Astrocyte (in vitro differentiated cells and primary cell): ENCODE measurements around the gene SATB2. TPM values are rescaled to one million over a fixed set of nuclear protein-coding genes. Genes with fewer than 3 reads are reported as not detected.
A peak's percentile ranks its signal among the peaks of the same experiment; 100 is the strongest.

ENCODE experiments used
- DNase-seq: peaks from one replicate; pipeline ENCODE4 v3.0.0-alpha.2; 2010; ENCODE audit warnings: low read depth
- FAIRE-seq: peaks from 2 replicates; lab custom pipeline; 2011; peaks lifted over from hg19 to GRCh38; lab: Jason Lieb, UNC
- H2AFZ ChIP-seq: 2 replicates; pipeline ENCODE4 v1.6.0; 2012; ENCODE audit warnings: low read depth, low read length, inconsistent platforms
- H3K27ac ChIP-seq: 2 replicates; pipeline ENCODE4 v1.5.1; 2011; ENCODE audit warnings: low read depth, low read length, inconsistent platforms
- H3K27me3 ChIP-seq: 2 replicates; pipeline ENCODE4 v1.6.0; 2011; ENCODE audit warnings: low read length, inconsistent platforms; ENCODE audit not compliant: insufficient read depth
- H3K36me3 ChIP-seq: 2 replicates; pipeline ENCODE4 v1.5.1; 2011; ENCODE audit warnings: low read length, inconsistent platforms; ENCODE audit not compliant: insufficient read depth
- H3K4me1 ChIP-seq: 2 replicates; pipeline ENCODE4 v1.5.1; 2011; ENCODE audit warnings: low read length, inconsistent platforms; ENCODE audit not compliant: insufficient read depth
- H3K4me2 ChIP-seq: 2 replicates; pipeline ENCODE4 v1.6.0; 2012; ENCODE audit warnings: low read length, inconsistent platforms
- H3K4me3 ChIP-seq: 2 replicates; pipeline ENCODE4 v1.5.1; 2011; ENCODE audit warnings: low read depth, mild to moderate bottlenecking, low read length, inconsistent platforms; ENCODE audit not compliant: insufficient read depth
- H3K79me2 ChIP-seq: 2 replicates; pipeline ENCODE4 v1.6.0; 2012; ENCODE audit warnings: mild to moderate bottlenecking, low read length, inconsistent platforms; ENCODE audit not compliant: insufficient read depth
- H3K9ac ChIP-seq: 2 replicates; pipeline ENCODE4 v1.6.0; 2012; ENCODE audit warnings: mild to moderate bottlenecking, low read length, inconsistent platforms
- H3K9me3 ChIP-seq: 2 replicates; pipeline ENCODE4 v1.5.1; 2012; ENCODE audit warnings: low read depth, mild to moderate bottlenecking, low read length, inconsistent platforms; ENCODE audit not compliant: insufficient read depth
- H4K20me1 ChIP-seq: 2 replicates; pipeline ENCODE4 v1.6.0; 2012; ENCODE audit warnings: low read length, inconsistent platforms; ENCODE audit not compliant: insufficient read depth
- H3K27ac Mint-ChIP-seq: one replicate; pipeline ENCODE4 v1.8.0; 2021; ENCODE audit warnings: mild to moderate bottlenecking, mixed read lengths; ENCODE audit not compliant: unreplicated experiment
- H3K27me3 Mint-ChIP-seq: one replicate; pipeline ENCODE4 v1.8.0; 2021; ENCODE audit warnings: low read depth, mixed read lengths; ENCODE audit not compliant: unreplicated experiment
- H3K36me3 Mint-ChIP-seq: one replicate; pipeline ENCODE4 v1.8.0; 2021; ENCODE audit warnings: low read depth, mixed read lengths; ENCODE audit not compliant: unreplicated experiment
- H3K4me1 Mint-ChIP-seq: one replicate; pipeline ENCODE4 v1.8.0; 2021; ENCODE audit warnings: low read depth, mixed read lengths; ENCODE audit not compliant: unreplicated experiment
- H3K4me3 Mint-ChIP-seq: one replicate; pipeline ENCODE4 v1.8.0; 2021; ENCODE audit warnings: mild to moderate bottlenecking, moderate library complexity, mixed read lengths; ENCODE audit not compliant: unreplicated experiment
- H3K9me3 Mint-ChIP-seq: one replicate; pipeline ENCODE4 v1.8.0; 2021; ENCODE audit warnings: mild to moderate bottlenecking, mixed read lengths; ENCODE audit not compliant: unreplicated experiment
- CTCF ChIP-seq: IDR thresholded peaks from 2 replicates; pipeline ENCODE4 v1.5.1; 2011; ENCODE audit warnings: low read depth, mild to moderate bottlenecking, inconsistent platforms, low read length, moderate library complexity; ENCODE audit not compliant: insufficient read depth
- EZH2 ChIP-seq: IDR thresholded peaks from 2 replicates; pipeline ENCODE4 v1.6.1; 2012; ENCODE audit warnings: mild to moderate bottlenecking, low read length, inconsistent platforms; ENCODE audit not compliant: insufficient read depth
- total RNA-seq: library from RNA; stranded (reverse); gene quantifications from 2 replicates; pipeline ENCODE4 v1.2.1, GENCODE V29; 2021

Gene SATB2
- total RNA-seq, 1 donor from 2014 or later: 12.3 TPM

GRCh38 chr2:199467066-199467822 lies 9.5 kb upstream of the SATB2 start:
- H3K27ac ChIP-seq: no peak overlapping the region
- TF ChIP-seq EZH2 (peak; percentile 6), CTCF (no peak)
- no peaks in the 10 kb centered on the region for H4K20me1 ChIP-seq
- H3K4me3 ChIP-seq: no peak overlapping the region
- H3K36me3 ChIP-seq: no peaks in the 10 kb centered on the region
- H3K27me3 ChIP-seq: peaks cover 84% of the 10 kb centered on the region
- H3K27me3 Mint-ChIP-seq: peaks cover 74% of the 10 kb centered on the region
- H3K9me3 Mint-ChIP-seq: peaks cover 7% of the 10 kb centered on the region
- H3K79me2 ChIP-seq: peaks cover 3% of the 10 kb centered on the region
- H3K36me3 Mint-ChIP-seq: no peaks in the 10 kb centered on the region
- peaks cover 7% of the 10 kb centered on the region for H3K4me1 Mint-ChIP-seq
- H3K27ac Mint-ChIP-seq: no peak overlapping the region
- H3K4me3 Mint-ChIP-seq: no peak overlapping the region
- no peak overlapping the region for H3K4me2 ChIP-seq
- H3K4me1 ChIP-seq: peaks cover 18% of the 10 kb centered on the region
- H2AFZ ChIP-seq: no peak overlapping the region
- DNase-seq (no peak), FAIRE-seq (no peak)
- H3K9ac ChIP-seq: no peak overlapping the region
- H3K9me3 ChIP-seq: no peaks in the 10 kb centered on the region

GRCh38 chr2:199466692-199467065 lies 8.9 kb upstream of the SATB2 start:
- Mint-ChIP-seq H3K9me3 (peaks cover 7% of the 10 kb centered on the region), H3K4me3 (no peak overlapping the region), H3K4me1 (peaks cover 7% of the 10 kb centered on the region), H3K36me3 (no peaks in the 10 kb centered on the region), H3K27me3 (peaks cover 75% of the 10 kb centered on the region), H3K27ac (peak overlapping the region; percentile 26)
- FAIRE-seq (no peak), DNase-seq (no peak)
- H3K9me3 ChIP-seq: no peaks in the 10 kb centered on the region
- no peak overlapping the region for H3K4me3 ChIP-seq
- H3K27me3 ChIP-seq: peaks cover 87% of the 10 kb centered on the region
- H3K4me1 ChIP-seq: peaks cover 18% of the 10 kb centered on the region
- TF ChIP-seq CTCF: no peak
- no peak for TF ChIP-seq EZH2
- peaks cover 9% of the 10 kb centered on the region for H3K79me2 ChIP-seq
- H3K36me3 ChIP-seq: no peaks in the 10 kb centered on the region
- H3K27ac ChIP-seq: no peak overlapping the region
- H4K20me1 ChIP-seq: no peaks in the 10 kb centered on the region
- H3K9ac ChIP-seq: no peak overlapping the region
- no peak overlapping the region for H3K4me2 ChIP-seq
- no peak overlapping the region for H2AFZ ChIP-seq
